HTR-8/SVneo (cell line): Measurements from ENCODE around the gene IMPG1.

ENCODE experiments used
- DNase-seq: peaks from one replicate; pipeline ENCODE4 v3.0.0; 2011; ENCODE audit warnings: low spot score, mixed read lengths; ENCODE audit not compliant: insufficient read length
- FAIRE-seq: peaks from 2 replicates; lab custom pipeline; 2011; peaks lifted over from hg19 to GRCh38; lab: Jason Lieb, UNC

Gene IMPG1

GRCh38 chr6:76072562-76072961, at the start of gene IMPG1:
TSS of gene IMPG1 (minus strand) at chr6:76072662. CDS start at chr6:76072488, 174 bp downstream.
- FAIRE-seq (no peak), DNase-seq (no peak)

GRCh38 chr6:76120302-76120701, 47.8 kb upstream of the IMPG1 start:
- DNase-seq: no peak
- FAIRE-seq: no peak

- no peak for FAIRE-seq
- DNase-seq: no peak
These were observed 819 bp upstream of the IMPG1 start for GRCh38 chr6:76073281-76073680.

GRCh38 chr6:76057469-76057868, 15.0 kb downstream of the IMPG1 start:
- DNase-seq (no peak), FAIRE-seq (no peak)

- FAIRE-seq (no peak), DNase-seq (no peak)
These were observed 20.1 kb downstream of the IMPG1 start for GRCh38 chr6:76052314-76052713.

GRCh38 chr6:76043690-76044089, 28.8 kb downstream of the IMPG1 start:
- no peak for FAIRE-seq
- DNase-seq: no peak

GRCh38 chr6:76035713-76036112, 36.7 kb downstream of the IMPG1 start:
- DNase-seq (no peak), FAIRE-seq (no peak)

- no peak for DNase-seq
- no peak for FAIRE-seq
These were observed 46.4 kb downstream of the IMPG1 start for GRCh38 chr6:76026101-76026500.

- DNase-seq: no peak
- no peak for FAIRE-seq
These were observed 57.6 kb downstream of the IMPG1 start for GRCh38 chr6:76014626-76015530.

GRCh38 chr6:76004202-76004601, 68.3 kb downstream of the IMPG1 start:
- no peak for FAIRE-seq
- no peak for DNase-seq

GRCh38 chr6:76003686-76004085, 68.8 kb downstream of the IMPG1 start:
- FAIRE-seq: no peak

GRCh38 chr6:76003113-76003512, 69.3 kb downstream of the IMPG1 start:
- FAIRE-seq (no peak), DNase-seq (no peak)

More at GRCh38 chr6:76003686-76004085, 68.8 kb downstream of the IMPG1 start:
- DNase-seq: no peak

- no peak for FAIRE-seq
- no peak for DNase-seq
These were observed 71.8 kb downstream of the IMPG1 start for GRCh38 chr6:76000629-76001028.

- no peak for FAIRE-seq
- DNase-seq: no peak
These were observed 74.8 kb downstream of the IMPG1 start for GRCh38 chr6:75997696-75998095.

GRCh38 chr6:75993236-75994162, 79.0 kb downstream of the IMPG1 start:
- FAIRE-seq (no peak), DNase-seq (no peak)

GRCh38 chr6:75991941-75992340, 80.5 kb downstream of the IMPG1 start:
- DNase-seq: no peak
- no peak for FAIRE-seq

GRCh38 chr6:75986935-75987334, 85.5 kb downstream of the IMPG1 start:
- no peak for DNase-seq
- no peak for FAIRE-seq

GRCh38 chr6:75975904-75976303, 96.6 kb downstream of the IMPG1 start:
- no peak for FAIRE-seq

GRCh38 chr6:75970093-75970492, 102.4 kb downstream of the IMPG1 start:
- DNase-seq (no peak), FAIRE-seq (no peak)

More at GRCh38 chr6:75975904-75976303, 96.6 kb downstream of the IMPG1 start:
- no peak for DNase-seq

GRCh38 chr6:75968143-75968542, 104.3 kb downstream of the IMPG1 start:
- no peak for DNase-seq
- FAIRE-seq: no peak

GRCh38 chr6:75963569-75963968, 108.9 kb downstream of the IMPG1 start:
- no peak for FAIRE-seq
- no peak for DNase-seq
